Prostate gland (tissue), 2 donors: Measurements from ENCODE around the gene CLP1.

ENCODE experiments used
- POLR2A ChIP-seq: fragments of 450-650 bp; IDR thresholded peaks from one replicate; pipeline ENCODE4 v1.6.1; 2016; ENCODE audit warnings: antibody characterized with exemption, mild to moderate bottlenecking
- TF ChIP-seq, protein P1 (sequence below), 4 experiments: fragments of 200-600 bp in 2 of 4; fragments of 450-650 bp in 2 of 4; sonication (generic) in 2 of 4; IDR thresholded peaks; 1 replicate in 3 of 4; 2 replicates in 1 of 4; pipeline ENCODE4 v1.5.1; 2016 to 2019; ENCODE audit warnings: antibody characterized with exemption in 4 of 4, mild to moderate bottlenecking in 2 of 4, moderate library complexity in 2 of 4

DNA sequence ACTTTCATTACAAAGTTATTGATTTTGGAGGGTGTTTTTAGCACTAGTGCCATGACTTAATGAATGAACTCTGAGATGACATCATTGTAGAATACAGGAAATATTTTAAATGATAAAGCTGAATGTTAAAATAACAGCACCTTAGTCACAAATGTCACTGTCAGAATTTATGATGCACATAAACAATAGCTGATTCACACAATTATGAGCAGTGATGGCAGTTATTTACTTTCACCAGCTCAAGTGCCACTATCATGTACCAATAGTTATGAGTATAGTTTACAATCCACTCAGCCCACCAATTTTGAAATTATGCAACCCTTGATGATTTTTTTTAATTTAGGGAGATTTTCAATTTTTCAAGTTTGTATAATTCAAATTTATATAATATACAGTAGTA, 37.1 kb upstream of the CLP1 start:
- TF ChIP-seq, protein P1, sequence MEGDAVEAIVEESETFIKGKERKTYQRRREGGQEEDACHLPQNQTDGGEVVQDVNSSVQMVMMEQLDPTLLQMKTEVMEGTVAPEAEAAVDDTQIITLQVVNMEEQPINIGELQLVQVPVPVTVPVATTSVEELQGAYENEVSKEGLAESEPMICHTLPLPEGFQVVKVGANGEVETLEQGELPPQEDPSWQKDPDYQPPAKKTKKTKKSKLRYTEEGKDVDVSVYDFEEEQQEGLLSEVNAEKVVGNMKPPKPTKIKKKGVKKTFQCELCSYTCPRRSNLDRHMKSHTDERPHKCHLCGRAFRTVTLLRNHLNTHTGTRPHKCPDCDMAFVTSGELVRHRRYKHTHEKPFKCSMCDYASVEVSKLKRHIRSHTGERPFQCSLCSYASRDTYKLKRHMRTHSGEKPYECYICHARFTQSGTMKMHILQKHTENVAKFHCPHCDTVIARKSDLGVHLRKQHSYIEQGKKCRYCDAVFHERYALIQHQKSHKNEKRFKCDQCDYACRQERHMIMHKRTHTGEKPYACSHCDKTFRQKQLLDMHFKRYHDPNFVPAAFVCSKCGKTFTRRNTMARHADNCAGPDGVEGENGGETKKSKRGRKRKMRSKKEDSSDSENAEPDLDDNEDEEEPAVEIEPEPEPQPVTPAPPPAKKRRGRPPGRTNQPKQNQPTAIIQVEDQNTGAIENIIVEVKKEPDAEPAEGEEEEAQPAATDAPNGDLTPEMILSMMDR (IDR thresholded peaks at IDR 0.05), result no peak
- no peak for TF ChIP-seq POLR2A
